Smooth muscle cell (in vitro differentiated cells): Measurements from ENCODE around the gene BTF3. TPM values are rescaled to one million over a fixed set of nuclear protein-coding genes. Genes with fewer than 3 reads are reported as not detected.

Source experiments
- DNase-seq: peaks from one replicate; lab custom pipeline; 2025; ENCODE audit not compliant: unreplicated experiment; lab: John Stamatoyannopoulos, UW
- H2AFZ ChIP-seq: fragments of 200-600 bp; sonication (generic); 2 replicates; pipeline ENCODE4 v1.6.0; 2016; ENCODE audit warnings: antibody characterized with exemption, low read depth, mild to moderate bottlenecking
- H3F3A ChIP-seq: fragments of 200-600 bp; sonication (generic); 2 replicates; pipeline ENCODE4 v1.6.0; 2017; ENCODE audit warnings: antibody characterized with exemption, low read depth
- H3K27ac ChIP-seq: fragments of 200-600 bp; sonication (generic); 2 replicates; pipeline ENCODE4 v1.5.1; 2016; ENCODE audit warnings: low read depth, mild to moderate bottlenecking
- H3K27me3 ChIP-seq: fragments of 200-600 bp; sonication (generic); 2 replicates; pipeline ENCODE4 v1.6.1; 2016; ENCODE audit warnings: low read depth, mild to moderate bottlenecking
- H3K36me3 ChIP-seq: fragments of 200-600 bp; sonication (generic); 2 replicates; pipeline ENCODE4 v1.5.1; 2016; ENCODE audit warnings: low read depth
- H3K4me1 ChIP-seq: fragments of 200-600 bp; sonication (generic); 2 replicates; pipeline ENCODE4 v1.5.1; 2016; ENCODE audit warnings: low read depth
- H3K4me2 ChIP-seq: fragments of 200-600 bp; sonication (generic); 2 replicates; pipeline ENCODE4 v1.6.0; 2016; ENCODE audit warnings: mild to moderate bottlenecking
- H3K4me3 ChIP-seq: fragments of 200-600 bp; sonication (generic); 2 replicates; pipeline ENCODE4 v1.5.1; 2016; ENCODE audit warnings: mild to moderate bottlenecking
- H3K79me2 ChIP-seq: fragments of 200-600 bp; sonication (generic); 2 replicates; pipeline ENCODE4 v1.6.0; 2016; ENCODE audit warnings: low read depth, mild to moderate bottlenecking
- H3K9ac ChIP-seq: fragments of 200-600 bp; sonication (generic); 2 replicates; pipeline ENCODE4 v1.6.0; 2016; ENCODE audit warnings: low read depth
- H3K9me3 ChIP-seq: fragments of 200-600 bp; sonication (generic); replicated peaks from 2 replicates; pipeline ENCODE4 v1.5.1; 2016; ENCODE audit warnings: low read depth
- H4K20me1 ChIP-seq: fragments of 200-600 bp; sonication (generic); 2 replicates; pipeline ENCODE4 v1.6.0; 2016; ENCODE audit warnings: low read depth
- WGBS: methylation state at CpG from one replicate; pipeline ENCODE4 v1.1.7; 2016; ENCODE audit warnings: low lambda C conversion rate; 5-methylcytosine and 5-hydroxymethylcytosine counted together
- polyA plus RNA-seq: library from polyadenylated mRNA; unstranded; fragments of >200 nt; fragmentation: Nextera tagmentation; extraction: Ambion mirVana; gene quantifications from 2 replicates; pipeline ENCODE4 v1.2.1, GENCODE V29; 2016
- total RNA-seq: library from RNA; depleted of rRNA; stranded (reverse); fragments of >200 nt; gene quantifications from 2 replicates; pipeline ENCODE4 v1.2.3, GENCODE V29; 2014
- TF ChIP-seq, protein P1 (sequence below): fragments of 200-600 bp; sonication (generic); IDR thresholded peaks from 2 replicates; pipeline ENCODE4 v1.5.1; 2017; ENCODE audit warnings: borderline replicate concordance, mild to moderate bottlenecking, antibody characterized with exemption; ENCODE audit not compliant: insufficient read depth, poor library complexity, severe bottlenecking

Gene BTF3
- total and polyA plus RNA-seq, 2 experiments from 2014 or later, result 409 to 546 TPM

GRCh38 chr5:73544429-73545402 is 46.5 kb downstream of the BTF3 start:
- Histone ChIP-seq H3K9ac (no peak overlapping the region), H3K36me3 (no peaks in the 10 kb centered on the region), H3K27me3 (no peaks in the 10 kb centered on the region), H3K79me2 (no peaks in the 10 kb centered on the region), H3K27ac (no peak overlapping the region), H3K4me1 (no peaks in the 10 kb centered on the region), H3K4me2 (no peak overlapping the region), H2AFZ (no peak overlapping the region), H3K4me3 (no peak overlapping the region), H3F3A (no peaks in the 10 kb centered on the region), H4K20me1 (no peaks in the 10 kb centered on the region), H3K9me3 (no peaks in the 10 kb centered on the region)
- DNase-seq, result no peak
- TF ChIP-seq, protein P1, sequence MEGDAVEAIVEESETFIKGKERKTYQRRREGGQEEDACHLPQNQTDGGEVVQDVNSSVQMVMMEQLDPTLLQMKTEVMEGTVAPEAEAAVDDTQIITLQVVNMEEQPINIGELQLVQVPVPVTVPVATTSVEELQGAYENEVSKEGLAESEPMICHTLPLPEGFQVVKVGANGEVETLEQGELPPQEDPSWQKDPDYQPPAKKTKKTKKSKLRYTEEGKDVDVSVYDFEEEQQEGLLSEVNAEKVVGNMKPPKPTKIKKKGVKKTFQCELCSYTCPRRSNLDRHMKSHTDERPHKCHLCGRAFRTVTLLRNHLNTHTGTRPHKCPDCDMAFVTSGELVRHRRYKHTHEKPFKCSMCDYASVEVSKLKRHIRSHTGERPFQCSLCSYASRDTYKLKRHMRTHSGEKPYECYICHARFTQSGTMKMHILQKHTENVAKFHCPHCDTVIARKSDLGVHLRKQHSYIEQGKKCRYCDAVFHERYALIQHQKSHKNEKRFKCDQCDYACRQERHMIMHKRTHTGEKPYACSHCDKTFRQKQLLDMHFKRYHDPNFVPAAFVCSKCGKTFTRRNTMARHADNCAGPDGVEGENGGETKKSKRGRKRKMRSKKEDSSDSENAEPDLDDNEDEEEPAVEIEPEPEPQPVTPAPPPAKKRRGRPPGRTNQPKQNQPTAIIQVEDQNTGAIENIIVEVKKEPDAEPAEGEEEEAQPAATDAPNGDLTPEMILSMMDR, result no peak
- 86% methylated on average over 9 of the region's 9 CpGs for WGBS

DNA sequence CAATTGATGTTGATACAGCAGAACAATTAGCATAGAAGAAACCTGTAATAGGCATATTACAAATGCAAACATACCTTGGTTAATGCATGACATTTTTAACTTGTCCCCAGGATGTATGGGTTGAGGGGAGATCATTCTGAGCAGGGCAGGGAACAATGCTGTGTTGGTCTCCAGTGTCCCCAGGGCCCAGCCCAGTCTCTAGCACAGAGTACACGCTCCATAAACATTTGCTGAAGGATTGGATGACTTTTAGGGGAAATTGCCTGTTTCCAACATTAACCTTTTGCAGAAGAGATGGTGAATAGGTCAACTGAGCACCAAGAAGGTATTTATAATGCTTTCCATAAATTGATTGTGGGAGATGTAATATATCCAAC is 47.1 kb downstream of the BTF3 start:
- TF ChIP-seq, protein P1, result no peak
- 88% methylated on average over 1 of the region's 1 CpG for WGBS
- no peaks in the 10 kb centered on the region for H3K9me3 ChIP-seq
- no peaks in the 10 kb centered on the region for H3F3A ChIP-seq
- H3K4me3 ChIP-seq, result no peak overlapping the region
- H3K4me1 ChIP-seq, result no peaks in the 10 kb centered on the region
- H3K9ac ChIP-seq, result no peak overlapping the region
- no peak for DNase-seq
- H3K27ac ChIP-seq, result no peak overlapping the region
- no peaks in the 10 kb centered on the region for H4K20me1 ChIP-seq
- H3K79me2 ChIP-seq, result no peaks in the 10 kb centered on the region
- no peak overlapping the region for H2AFZ ChIP-seq
- no peak overlapping the region for H3K4me2 ChIP-seq
- H3K27me3 ChIP-seq, result no peaks in the 10 kb centered on the region
- no peaks in the 10 kb centered on the region for H3K36me3 ChIP-seq

DNA sequence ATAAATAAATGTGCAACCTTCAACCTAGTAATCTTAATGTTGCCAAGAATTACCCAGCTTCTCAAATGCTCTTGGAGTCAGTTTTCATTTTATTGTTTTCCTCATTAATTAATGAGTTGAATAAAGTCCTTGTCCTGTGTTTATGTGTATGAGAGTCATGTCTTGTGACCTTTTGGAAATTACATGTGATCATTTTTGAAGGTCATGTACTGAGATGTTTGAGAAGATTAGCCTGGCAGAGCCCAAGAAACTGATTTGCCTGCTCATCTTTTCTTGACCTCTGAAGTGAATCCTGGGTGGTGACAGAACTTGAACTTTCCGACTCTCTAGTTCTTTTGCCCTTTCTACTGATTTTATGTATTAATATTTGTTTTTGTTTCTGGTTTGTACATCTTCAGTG is 51.8 kb downstream of the BTF3 start:
- no peaks in the 10 kb centered on the region for H3K79me2 ChIP-seq
- H2AFZ ChIP-seq, result no peak overlapping the region
- no peak overlapping the region for H3K4me3 ChIP-seq
- no peaks in the 10 kb centered on the region for H3K9me3 ChIP-seq
- H3K4me2 ChIP-seq, result no peak overlapping the region
- 74% methylated on average over 1 of the region's 1 CpG for WGBS
- no peak overlapping the region for H3K27ac ChIP-seq
- no peaks in the 10 kb centered on the region for H4K20me1 ChIP-seq
- no peaks in the 10 kb centered on the region for H3F3A ChIP-seq
- no peaks in the 10 kb centered on the region for H3K4me1 ChIP-seq
- H3K27me3 ChIP-seq, result no peaks in the 10 kb centered on the region
- peaks cover 4% of the 10 kb centered on the region for H3K36me3 ChIP-seq
- H3K9ac ChIP-seq, result no peak overlapping the region
- TF ChIP-seq, protein P1, result no peak
- DNase-seq, result no peak

DNA sequence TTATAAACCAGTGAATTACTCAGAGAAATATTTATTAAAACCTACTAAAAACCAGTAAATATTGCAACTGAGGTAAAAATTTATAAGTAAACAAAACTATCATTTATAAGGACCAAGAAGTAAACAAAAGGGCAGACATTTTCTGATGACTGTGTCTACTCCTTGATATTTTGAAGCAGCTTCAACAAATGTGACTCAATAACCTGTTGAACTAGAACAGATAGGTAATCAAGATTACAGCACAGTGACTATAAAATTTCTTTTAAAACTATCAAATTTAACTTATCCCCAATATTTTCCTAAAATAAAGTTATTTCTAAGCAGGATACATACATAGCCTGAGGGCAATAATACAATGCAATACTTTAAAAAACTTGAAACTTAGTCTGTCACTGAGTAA is 54.4 kb downstream of the BTF3 start:
- no peak overlapping the region for H3K4me2 ChIP-seq
- no peak overlapping the region for H3K4me3 ChIP-seq
- no peak overlapping the region for H2AFZ ChIP-seq
- H3K27me3 ChIP-seq, result no peaks in the 10 kb centered on the region
- H3K27ac ChIP-seq, result no peak overlapping the region
- no peaks in the 10 kb centered on the region for H3K9me3 ChIP-seq
- no peaks in the 10 kb centered on the region for H3K4me1 ChIP-seq
- no peak overlapping the region for H3K9ac ChIP-seq
- no peak for DNase-seq
- H3K36me3 ChIP-seq, result peaks cover 16% of the 10 kb centered on the region
- H3K79me2 ChIP-seq, result no peaks in the 10 kb centered on the region
- TF ChIP-seq, protein P1, result no peak
- H3F3A ChIP-seq, result no peaks in the 10 kb centered on the region
- H4K20me1 ChIP-seq, result no peaks in the 10 kb centered on the region
